ENCODE results near the gene SUGT1.

GRCh38 chr13:52670726-52671125 lies 18.1 kb downstream of the SUGT1 start:
- TF ChIP-seq CTCF (conservative IDR thresholded peaks at IDR 0.05; ENCODE audit: low read depth in 2 of 2) (no peak), EZH2 (IDR thresholded peaks at IDR 0.05; ENCODE audit: low read depth, unreplicated experiment) (no peak), EZH2phosphoT487 (IDR thresholded peaks at IDR 0.05; ENCODE audit: unreplicated experiment) (no peak), POLR2AphosphoS5 (IDR thresholded peaks at IDR 0.05; ENCODE audit: low read depth) (no peak), NANOG (IDR thresholded peaks at IDR 0.05; ENCODE audit: borderline replicate concordance) (no peak), JUNB (IDR thresholded peaks at IDR 0.05; ENCODE audit: unreplicated experiment) (no peak), REST (IDR thresholded peaks at IDR 0.05; ENCODE audit: unreplicated experiment) (no peak), ZNF114 (CRISPR knock-in tag; IDR thresholded peaks at IDR 0.05) (no peak), CREB1 (CRISPR knock-in tag; IDR thresholded peaks at IDR 0.05; ENCODE audit: low read depth) (no peak), ZNF462 (CRISPR knock-in tag; IDR thresholded peaks at IDR 0.05) (no peak)

Data from GM23338 (cell line).